ENCODE data around the gene TMBIM6.

- TF ChIP-seq CTCF (conservative IDR thresholded peaks at IDR 0.05; ENCODE audit: low read depth, low read length) (peak; percentile 55), EZH2phosphoT487 (IDR thresholded peaks at IDR 0.05; ENCODE audit: borderline replicate concordance, low read length) (no peak)
Measured at GRCh38 chr12:49720214-49720613, 21.1 kb upstream of the TMBIM6 start.

Data from PC-3 (cell line).